HG03064 (cell line): ENCODE results near the gene DIPK1A.

Experiments used
- ATAC-seq: cut with Tn5 transposase; IDR thresholded peaks from one replicate; pipeline ENCODE4 v1.9.1; 2021; ENCODE audit warnings: low read depth; ENCODE audit not compliant: unreplicated experiment

DIPK1A gene

DNA sequence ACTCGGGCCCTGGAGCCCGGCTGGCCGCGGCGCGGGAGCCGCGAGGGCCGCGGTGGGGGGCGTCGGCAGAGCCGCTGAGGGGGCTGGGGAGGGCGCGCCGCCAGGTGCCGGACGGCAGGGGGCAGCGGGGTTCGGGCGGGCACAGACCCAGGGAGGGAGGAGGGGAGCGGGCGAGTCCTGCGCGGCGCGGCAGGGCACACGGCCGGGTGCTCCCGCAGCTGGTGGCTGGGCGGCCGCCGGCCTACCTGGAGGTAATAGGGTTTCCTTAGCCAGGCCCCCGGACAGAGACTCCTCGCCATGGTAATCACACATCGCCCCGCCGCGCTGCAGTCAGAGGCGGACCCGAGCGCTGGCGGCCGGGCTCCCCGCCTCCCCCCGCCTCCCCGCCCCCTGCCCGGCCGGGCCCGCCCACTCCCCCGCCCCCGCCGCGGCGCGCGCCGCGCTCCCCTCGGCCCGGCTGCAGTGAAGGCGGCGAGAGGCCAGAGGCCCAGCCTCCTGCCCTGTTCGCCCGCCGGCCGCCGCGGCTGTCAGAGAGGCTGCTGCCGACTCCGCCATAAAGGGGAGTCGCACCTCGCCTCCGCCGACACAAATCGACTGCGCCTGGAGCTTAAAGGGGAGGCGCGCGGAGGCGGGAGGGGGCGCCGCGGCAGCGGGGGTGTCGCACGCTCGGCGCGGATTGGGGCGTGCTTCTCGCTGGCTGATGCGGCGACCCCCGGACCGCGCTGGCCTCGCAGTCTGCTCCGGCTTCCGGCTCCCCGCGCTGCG is at the start of gene DIPK1A:
Gene DIPK1A, minus strand, starts transcription at position 332 of the 765 bp plus-strand sequence. Its CDS starts 33 bp downstream, at position 299.
- ATAC-seq, result peak; percentile 47

DNA sequence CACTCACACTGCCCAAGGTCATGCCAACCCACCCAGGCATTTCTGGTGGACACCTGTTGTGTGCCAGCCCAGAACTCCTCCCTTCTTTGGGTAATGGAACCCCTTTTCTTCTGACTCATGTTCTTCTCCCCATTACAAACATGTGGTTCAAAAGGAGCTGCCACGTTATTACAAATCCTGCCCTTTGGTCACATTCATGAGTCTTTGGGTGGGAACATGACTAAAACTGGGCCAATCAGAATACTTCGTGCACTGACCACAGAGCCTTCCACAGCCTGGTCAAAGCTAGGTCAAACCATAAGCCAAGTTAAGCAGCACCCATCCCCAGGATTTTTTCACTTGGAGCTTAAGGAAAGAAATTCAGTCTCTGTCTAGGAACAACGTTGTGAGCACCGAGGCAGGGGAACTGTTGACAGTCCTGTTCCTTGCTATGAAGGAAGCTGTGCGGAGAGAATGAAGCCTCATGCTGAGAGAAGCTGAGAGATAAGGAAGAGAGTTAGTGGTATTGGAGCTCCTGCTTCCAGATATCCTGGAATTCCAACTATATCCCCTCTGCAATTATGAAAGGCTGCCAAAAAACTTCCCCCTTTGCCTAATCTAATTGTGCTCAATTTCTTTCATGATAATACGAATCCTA is 46.8 kb upstream of the DIPK1A start:
- ATAC-seq, result no peak

GRCh38 chr1:93005252-93005598 is 44.0 kb upstream of the DIPK1A start:
- ATAC-seq, result no peak

- no peak for ATAC-seq
Measured at GRCh38 chr1:93004566-93005251, 43.4 kb upstream of the DIPK1A start.

DNA sequence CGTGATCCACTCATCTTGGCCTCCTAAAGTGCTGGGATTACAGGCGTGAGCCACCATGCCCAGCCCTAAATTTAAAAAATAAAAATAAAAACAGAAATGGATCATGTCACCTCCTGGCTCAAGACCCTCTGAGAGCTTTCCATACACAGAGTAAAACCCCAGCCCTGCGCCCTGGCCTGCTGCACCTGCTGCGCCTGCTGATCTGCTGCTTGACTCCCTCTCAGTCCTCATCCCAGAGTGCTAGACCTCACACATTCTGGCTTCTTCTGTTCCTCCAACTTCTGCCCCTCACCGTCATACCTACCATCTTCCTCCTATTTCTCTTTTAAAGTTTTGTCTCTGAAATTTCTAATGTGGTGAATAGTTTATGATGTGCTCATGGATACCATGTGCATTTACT is 42.7 kb upstream of the DIPK1A start:
- no peak for ATAC-seq

- no peak for ATAC-seq
Measured at GRCh38 chr1:93002781-93003180, 41.5 kb upstream of the DIPK1A start.

DNA sequence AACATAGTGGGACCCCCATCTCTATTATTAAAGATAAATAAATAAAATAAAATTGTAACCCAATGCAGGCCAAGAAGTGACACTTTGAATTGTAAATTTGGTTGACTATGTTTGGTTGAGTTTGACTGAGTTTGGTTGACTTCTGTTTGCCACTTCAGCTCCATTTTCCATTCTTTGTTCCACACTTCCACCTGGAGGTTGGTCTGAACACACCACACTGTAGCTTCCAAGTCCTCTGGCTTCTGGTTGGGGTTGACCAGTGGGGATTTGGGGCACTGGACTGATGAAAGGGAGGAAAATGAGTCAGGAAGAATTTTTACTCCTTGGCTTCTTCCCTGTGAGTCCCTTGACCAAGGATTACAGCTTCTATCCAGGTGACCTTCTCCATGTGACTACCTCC is 40.6 kb upstream of the DIPK1A start:
- ATAC-seq, result no peak

DNA sequence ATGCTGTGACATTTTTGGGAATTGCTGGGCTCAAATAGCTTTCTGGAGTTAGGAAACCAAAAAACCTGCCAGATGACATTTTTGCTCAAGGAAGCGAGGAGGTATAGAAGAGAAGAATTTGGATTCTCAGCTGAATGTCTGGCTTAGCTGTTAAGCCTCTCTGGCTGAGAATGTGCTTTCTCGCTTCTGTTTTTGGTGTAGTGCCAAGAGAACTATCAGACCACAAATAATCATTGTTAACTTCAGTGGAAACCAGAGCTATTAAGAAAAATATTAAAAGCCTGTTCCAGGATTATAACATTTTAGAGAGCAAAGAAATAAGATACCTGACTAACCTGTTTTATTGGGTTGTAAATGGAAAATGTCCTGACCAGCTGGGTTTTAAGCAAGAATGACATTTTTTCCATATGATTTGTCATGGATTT is 39.5 kb upstream of the DIPK1A start:
- no peak for ATAC-seq

GRCh38 chr1:93000291-93000690 is 39.0 kb upstream of the DIPK1A start:
- no peak for ATAC-seq

- no peak for ATAC-seq
Measured at GRCh38 chr1:92998821-92999220, 37.6 kb upstream of the DIPK1A start.

DNA sequence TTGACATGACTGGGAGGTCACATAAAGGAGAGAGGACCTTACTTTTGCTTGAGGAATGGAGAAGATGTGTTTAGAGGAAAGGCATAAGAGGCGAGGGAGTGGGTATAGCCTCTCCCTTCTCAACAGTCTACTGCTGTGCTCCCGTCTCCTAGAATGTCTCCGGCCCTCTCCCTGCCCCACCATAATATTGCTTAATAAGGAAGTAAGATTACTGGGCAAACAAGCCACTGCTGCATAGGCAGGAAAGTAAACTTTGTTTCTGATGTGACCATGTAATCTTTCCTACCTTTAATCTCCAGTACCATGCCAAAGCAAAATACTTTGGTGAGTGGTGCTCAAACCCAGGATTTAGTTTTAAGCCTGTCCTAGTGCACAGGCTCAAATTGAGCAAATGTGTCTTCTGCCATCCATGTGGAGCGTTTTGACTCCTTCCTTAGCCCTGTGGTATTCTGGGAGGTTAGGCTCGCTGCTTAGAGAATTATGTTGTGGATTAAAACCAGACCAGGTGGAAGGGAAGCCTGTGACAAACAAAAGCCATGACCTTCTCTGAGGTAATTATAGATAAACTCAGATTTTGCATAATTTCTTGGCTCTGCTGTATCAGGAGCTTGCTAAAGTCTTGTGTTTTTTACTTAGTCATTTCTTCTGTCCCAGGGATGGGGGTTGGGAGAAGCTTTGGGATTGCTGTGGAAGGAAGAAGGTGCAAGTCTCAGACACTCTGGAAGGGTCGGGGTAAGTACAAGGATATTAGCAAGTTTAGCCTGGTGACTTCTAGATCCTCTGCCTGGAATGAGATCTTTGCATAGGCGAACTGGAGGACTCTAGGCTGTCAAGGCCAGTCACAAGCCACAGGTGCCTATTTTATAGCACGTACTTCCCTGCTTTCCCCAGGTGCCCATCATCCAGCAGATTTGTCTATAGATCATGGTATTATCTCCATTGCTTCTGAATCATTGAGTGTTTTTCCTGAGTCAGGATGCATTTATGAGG is 34.5 kb upstream of the DIPK1A start:
- ATAC-seq, result no peak

- ATAC-seq, result no peak
Measured at GRCh38 chr1:92994105-92994712, 32.9 kb upstream of the DIPK1A start.

GRCh38 chr1:92993581-92993980 is 32.3 kb upstream of the DIPK1A start:
- no peak for ATAC-seq

GRCh38 chr1:92992877-92993276 is 31.6 kb upstream of the DIPK1A start:
- ATAC-seq, result no peak

GRCh38 chr1:92992054-92992453 is 30.8 kb upstream of the DIPK1A start:
- ATAC-seq, result no peak

- no peak for ATAC-seq
Measured at GRCh38 chr1:92990828-92991227, 29.6 kb upstream of the DIPK1A start.

GRCh38 chr1:92989936-92990583 is 28.8 kb upstream of the DIPK1A start:
- no peak for ATAC-seq

DNA sequence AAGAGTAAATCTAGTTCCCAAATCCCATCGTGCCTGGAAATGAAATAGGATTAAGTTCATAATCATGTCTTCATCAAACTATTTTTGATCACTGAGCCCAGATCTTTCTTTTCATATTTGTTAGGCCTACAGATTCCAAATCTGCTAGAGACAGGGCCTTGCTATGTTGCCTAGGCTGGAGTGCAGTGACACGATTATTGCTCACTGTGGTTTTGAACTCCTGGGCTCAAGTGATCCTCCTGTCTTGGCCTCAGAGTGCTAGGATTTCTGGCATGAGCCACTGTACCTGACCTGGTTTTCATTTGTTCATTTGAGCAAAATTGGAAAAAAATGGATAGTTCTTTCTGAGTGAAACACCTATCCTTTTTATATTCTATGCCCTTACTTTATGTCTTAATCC is 28.0 kb upstream of the DIPK1A start:
- no peak for ATAC-seq

DNA sequence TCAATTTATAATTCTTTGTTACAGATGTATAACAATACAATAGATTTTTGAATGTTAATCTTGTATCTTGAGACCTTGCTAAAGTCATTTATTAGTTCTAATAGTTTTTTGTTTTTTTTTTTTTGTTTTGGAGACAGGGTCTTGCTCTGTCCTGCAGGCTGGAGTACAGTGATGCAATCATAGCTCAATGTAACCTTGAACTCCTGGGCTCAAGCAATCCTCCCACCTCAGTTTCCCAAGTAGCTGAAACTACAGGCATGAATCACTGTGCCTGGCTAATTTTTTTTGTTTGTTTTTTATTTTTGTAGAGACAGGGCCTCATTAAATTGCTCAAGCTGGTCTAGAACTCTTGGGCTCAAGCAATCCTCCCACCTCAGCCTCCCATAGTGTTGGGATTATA is 26.2 kb upstream of the DIPK1A start:
- no peak for ATAC-seq

- ATAC-seq, result no peak
Measured at GRCh38 chr1:92985101-92985500, 23.8 kb upstream of the DIPK1A start.
